Lower lobe of right lung (tissue), 2 donors: ENCODE data around the gene SPHKAP. TPM values are rescaled to one million over a fixed set of nuclear protein-coding genes. Genes with fewer than 3 reads are reported as not detected.

Experiments used
- ATAC-seq, 2 donors: fragments of 200-7000 bp; cut with Tn5 transposase; one replicate each; pipeline ENCODE4 v1.9.1; 2020 to 2022; ENCODE audit warnings: mild to moderate bottlenecking in 2 of 2, moderate library complexity in 2 of 2
- DNase-seq: peaks from one replicate; pipeline ENCODE4 v3.0.0-alpha.2; 2020
- H3K27ac ChIP-seq: fragments of 200-600 bp; one replicate; pipeline ENCODE4 v1.8.0; 2022
- H3K27me3 ChIP-seq: fragments of 200-600 bp; one replicate; pipeline ENCODE4 v1.8.0; 2022; ENCODE audit warnings: low read depth
- H3K36me3 ChIP-seq: fragments of 200-600 bp; one replicate; pipeline ENCODE4 v1.8.0; 2022; ENCODE audit warnings: mild to moderate bottlenecking
- H3K4me1 ChIP-seq: fragments of 200-600 bp; one replicate; pipeline ENCODE4 v1.8.0; 2022
- H3K4me3 ChIP-seq: fragments of 200-600 bp; one replicate; pipeline ENCODE4 v1.8.0; 2022; ENCODE audit warnings: mild to moderate bottlenecking
- H3K9me3 ChIP-seq: fragments of 200-600 bp; one replicate; pipeline ENCODE4 v1.8.0; 2022
- CTCF ChIP-seq: fragments of 200-600 bp; IDR thresholded peaks from one replicate; pipeline ENCODE4 v1.8.0; 2022; ENCODE audit warnings: antibody characterized with exemption, mild to moderate bottlenecking
- intact Hi-C: fragments of 100-400 bp; cut with DNase I; formaldehyde crosslinking; loops from one replicate; pipeline ENCODE4 v1.11.0; 2022
- total RNA-seq: library from RNA; stranded (reverse); fragmentation: NEBNext Ultra II Directional; extraction: Animal tissue kit (Norgen Biotek cat#: 25700); gene quantifications from one replicate; pipeline ENCODE4 v1.2.1, GENCODE V29; 2021
- donor health status: DM: no; HTN: yes; CAD: no; lungs with severe emphysema.

The SPHKAP gene
- total RNA-seq, 1 donor from 2014 or later = 0.06 TPM

DNA sequence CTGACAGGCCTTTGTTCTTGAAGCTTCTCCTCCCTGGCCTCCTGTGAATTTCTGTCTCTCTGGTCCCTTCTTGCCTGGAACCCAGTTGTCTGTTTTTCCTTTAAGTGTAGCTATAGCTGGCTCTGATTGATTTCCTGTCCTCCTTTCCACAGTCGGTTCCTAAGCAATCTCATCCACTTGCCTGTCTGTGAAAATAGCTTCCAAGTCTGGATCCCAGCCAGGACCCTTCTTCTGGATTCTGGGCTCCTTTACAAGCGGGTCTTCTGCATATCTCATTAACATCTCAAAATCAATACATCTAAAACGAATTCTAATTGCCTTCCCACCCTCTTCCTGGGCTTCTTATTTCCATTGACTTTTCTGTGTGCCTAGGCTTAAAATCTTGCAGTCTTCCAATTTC lies 185.1 kb downstream of the SPHKAP start:
- no peak for DNase-seq
- no peak for TF ChIP-seq CTCF
- no peak for ATAC-seq
- Histone ChIP-seq H3K9me3 (no peaks in the 10 kb centered on the region), H3K4me1 (no peaks in the 10 kb centered on the region), H3K36me3 (no peaks in the 10 kb centered on the region), H3K4me3 (no peak overlapping the region), H3K27ac (no peak overlapping the region), H3K27me3 (no peaks in the 10 kb centered on the region)
- intact Hi-C loops = no loop called here

DNA sequence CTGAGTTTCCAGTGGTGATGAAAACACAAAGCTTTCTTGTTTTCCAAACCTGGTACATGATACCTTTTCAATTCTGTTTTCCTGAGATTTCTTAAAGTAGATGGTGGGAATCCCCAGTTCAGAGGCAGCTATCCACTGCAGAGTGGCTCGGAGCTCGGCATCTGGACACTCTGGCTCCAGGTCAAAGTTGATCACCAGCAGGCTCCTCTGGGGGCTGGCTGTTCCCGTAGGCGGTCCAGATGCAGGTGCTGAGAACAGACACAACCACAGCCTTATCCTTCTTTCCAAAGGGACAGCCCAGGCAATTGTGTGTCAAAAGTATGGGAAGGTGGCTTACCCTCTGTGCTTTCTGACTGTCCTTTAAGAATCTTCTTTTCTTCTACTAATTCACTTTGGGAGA lies 190.6 kb downstream of the SPHKAP start:
- no peak overlapping the region for H3K4me3 ChIP-seq
- no peak for DNase-seq
- H3K4me1 ChIP-seq = no peaks in the 10 kb centered on the region
- no peak overlapping the region for H3K27ac ChIP-seq
- no peak for ATAC-seq
- intact Hi-C loops = no loop called here
- no peak for TF ChIP-seq CTCF
- no peaks in the 10 kb centered on the region for H3K36me3 ChIP-seq
- H3K27me3 ChIP-seq = no peaks in the 10 kb centered on the region
- no peaks in the 10 kb centered on the region for H3K9me3 ChIP-seq

DNA sequence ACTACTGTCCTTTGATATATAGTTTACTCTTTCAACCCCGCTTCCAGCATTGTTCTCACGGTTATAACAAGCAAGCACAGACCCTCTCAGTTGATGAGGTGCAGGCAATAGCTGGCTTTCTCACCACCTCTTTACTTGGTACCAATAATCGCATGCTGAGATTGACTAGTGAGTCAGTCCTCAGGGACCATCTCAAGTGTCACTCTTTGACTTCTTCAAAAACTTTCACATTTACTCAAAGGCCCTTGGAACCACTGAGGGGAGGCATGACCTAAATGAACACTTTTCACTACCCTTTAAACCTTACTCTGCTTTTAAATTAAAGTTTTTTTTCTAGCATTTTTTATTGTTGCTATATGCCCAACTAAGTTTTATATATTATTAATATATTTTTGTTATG lies 208.2 kb downstream of the SPHKAP start:
- Histone ChIP-seq H3K36me3 (no peaks in the 10 kb centered on the region), H3K27ac (no peak overlapping the region), H3K27me3 (no peaks in the 10 kb centered on the region), H3K9me3 (no peaks in the 10 kb centered on the region), H3K4me3 (no peak overlapping the region), H3K4me1 (no peaks in the 10 kb centered on the region)
- TF ChIP-seq CTCF = no peak
- no peak for DNase-seq
- no peak for ATAC-seq
- intact Hi-C loops = no loop called here

DNA sequence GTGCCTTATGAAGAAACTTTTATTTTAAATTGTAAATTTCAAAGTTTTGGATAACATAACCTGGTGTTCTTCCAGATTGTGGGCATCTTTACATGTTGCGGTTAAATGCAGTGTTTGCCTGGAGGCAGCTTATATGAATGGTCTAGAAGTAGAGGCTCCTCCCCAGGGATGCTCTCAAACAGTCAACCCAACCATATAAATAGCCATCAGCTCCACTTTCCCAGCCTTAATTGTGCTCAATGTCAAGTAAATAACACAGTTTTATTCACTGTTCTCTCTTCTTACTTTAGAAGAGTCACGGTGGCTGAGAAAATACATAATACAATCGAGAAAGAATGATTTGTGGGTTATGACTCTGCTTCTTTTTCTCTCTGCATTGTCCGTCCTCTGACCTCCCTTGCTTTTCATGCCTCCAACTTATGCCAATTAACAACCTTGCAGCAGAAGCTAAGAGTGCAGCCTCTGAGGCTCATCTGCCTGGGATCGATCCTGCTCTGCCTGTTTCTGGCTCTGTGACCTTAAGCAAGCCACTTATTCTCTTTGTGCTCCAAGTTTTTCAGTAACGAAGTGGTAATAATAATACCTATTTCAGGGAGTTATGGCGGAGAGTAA lies 209.8 kb downstream of the SPHKAP start:
- DNase-seq (no peak), ATAC-seq (no peak)
- no peak overlapping the region for H3K4me3 ChIP-seq
- H3K27me3 ChIP-seq = no peaks in the 10 kb centered on the region
- no peaks in the 10 kb centered on the region for H3K36me3 ChIP-seq
- intact Hi-C loops = no loop called here
- no peaks in the 10 kb centered on the region for H3K4me1 ChIP-seq
- TF ChIP-seq CTCF = no peak
- H3K27ac ChIP-seq = no peak overlapping the region
- H3K9me3 ChIP-seq = no peaks in the 10 kb centered on the region

- ATAC-seq (no peak), DNase-seq (no peak)
- Histone ChIP-seq H3K9me3 (no peaks in the 10 kb centered on the region), H3K36me3 (no peaks in the 10 kb centered on the region), H3K27ac (no peak overlapping the region), H3K4me3 (no peak overlapping the region), H3K4me1 (no peaks in the 10 kb centered on the region), H3K27me3 (no peaks in the 10 kb centered on the region)
- no peak for TF ChIP-seq CTCF
- intact Hi-C loops = no loop called here
Observed at GRCh38 chr2:227960317-227960716, 221.2 kb downstream of the SPHKAP start.

- ATAC-seq = no peak
- Histone ChIP-seq H3K4me3 (no peak overlapping the region), H3K27ac (no peak overlapping the region), H3K4me1 (no peaks in the 10 kb centered on the region), H3K36me3 (no peaks in the 10 kb centered on the region), H3K27me3 (no peaks in the 10 kb centered on the region), H3K9me3 (no peaks in the 10 kb centered on the region)
- no peak for DNase-seq
- intact Hi-C loops = no loop called here
- TF ChIP-seq CTCF = no peak
Observed at GRCh38 chr2:227942965-227943364, 238.5 kb downstream of the SPHKAP start.
